HL-60 (cell line): ENCODE results near the gene ITGB5.

ENCODE experiments used
- DNase-seq, 2 experiments: peaks; one replicate each; pipeline ENCODE4 v3.0.0-alpha.2; 2010 to 2020; ENCODE audit warnings: low read depth in 1 of 2, low spot score in 1 of 2
- H3K27ac ChIP-seq: fragments of 250-450 bp; sonication (Bioruptor Pico); replicated peaks from 2 replicates; pipeline ENCODE4 v1.5.1; 2020; ENCODE audit warnings: mild to moderate bottlenecking, moderate library complexity
- H3K27me3 ChIP-seq: fragments of 250-450 bp; sonication (Bioruptor Pico); 2 replicates; pipeline ENCODE4 v1.5.1; 2021; ENCODE audit warnings: mild to moderate bottlenecking, moderate library complexity; ENCODE audit not compliant: insufficient read depth, poor library complexity, severe bottlenecking
- H3K4me3 ChIP-seq: replicated peaks from 2 replicates; pipeline ENCODE4 v1.5.1; 2011; ENCODE audit warnings: mild to moderate bottlenecking, control low read depth, low read length; ENCODE audit not compliant: insufficient read depth
- GABPA ChIP-seq: IDR thresholded peaks from 2 replicates; pipeline ENCODE4 v1.6.1; 2012; ENCODE audit warnings: low read depth
- POLR2AphosphoS5 ChIP-seq: IDR thresholded peaks from 2 replicates; pipeline ENCODE4 v1.6.1; 2012; ENCODE audit warnings: low read depth
- REST ChIP-seq: IDR thresholded peaks from 2 replicates; pipeline ENCODE4 v1.6.1; 2012; ENCODE audit warnings: low read depth; ENCODE audit not compliant: insufficient replicate concordance
- SPI1 ChIP-seq: IDR thresholded peaks from 2 replicates; pipeline ENCODE4 v1.6.1; 2012; ENCODE audit warnings: low read depth, mild to moderate bottlenecking, borderline replicate concordance
- TF ChIP-seq, protein P1 (sequence below): IDR thresholded peaks from one replicate; pipeline ENCODE4 v1.5.1; 2011; ENCODE audit warnings: low read length, control low read depth, inconsistent platforms; ENCODE audit not compliant: insufficient read depth

Gene ITGB5

DNA sequence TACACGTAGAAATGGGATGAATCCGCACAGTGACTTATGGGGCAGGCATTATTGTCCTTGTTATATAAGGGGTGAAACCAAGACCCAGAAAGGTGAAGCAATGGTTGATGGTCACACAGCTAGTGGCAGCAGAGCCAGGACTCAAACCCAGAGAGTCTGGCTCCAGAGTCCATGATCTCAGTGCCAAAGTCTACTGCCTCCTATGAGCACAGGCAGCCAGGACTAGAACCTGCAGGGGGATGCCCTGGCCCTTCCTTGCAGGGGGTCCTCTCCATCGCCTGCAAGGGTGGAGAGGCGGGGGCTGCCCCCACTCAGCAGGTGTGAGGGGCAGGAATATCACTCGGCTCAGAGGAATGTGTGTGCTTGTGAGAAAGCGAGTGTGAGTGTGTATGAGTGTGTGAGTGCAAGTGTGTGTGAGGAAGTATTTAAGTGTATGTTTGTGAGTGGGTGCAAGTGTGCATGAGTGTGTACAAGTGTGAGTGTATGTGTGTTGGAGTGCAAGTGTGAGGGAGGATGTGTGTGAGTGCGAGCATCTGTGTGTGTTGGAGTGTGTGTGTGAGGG is 112.2 kb downstream of the ITGB5 start:
- H3K4me3 ChIP-seq: no peak overlapping the region
- TF ChIP-seq, protein P1, sequence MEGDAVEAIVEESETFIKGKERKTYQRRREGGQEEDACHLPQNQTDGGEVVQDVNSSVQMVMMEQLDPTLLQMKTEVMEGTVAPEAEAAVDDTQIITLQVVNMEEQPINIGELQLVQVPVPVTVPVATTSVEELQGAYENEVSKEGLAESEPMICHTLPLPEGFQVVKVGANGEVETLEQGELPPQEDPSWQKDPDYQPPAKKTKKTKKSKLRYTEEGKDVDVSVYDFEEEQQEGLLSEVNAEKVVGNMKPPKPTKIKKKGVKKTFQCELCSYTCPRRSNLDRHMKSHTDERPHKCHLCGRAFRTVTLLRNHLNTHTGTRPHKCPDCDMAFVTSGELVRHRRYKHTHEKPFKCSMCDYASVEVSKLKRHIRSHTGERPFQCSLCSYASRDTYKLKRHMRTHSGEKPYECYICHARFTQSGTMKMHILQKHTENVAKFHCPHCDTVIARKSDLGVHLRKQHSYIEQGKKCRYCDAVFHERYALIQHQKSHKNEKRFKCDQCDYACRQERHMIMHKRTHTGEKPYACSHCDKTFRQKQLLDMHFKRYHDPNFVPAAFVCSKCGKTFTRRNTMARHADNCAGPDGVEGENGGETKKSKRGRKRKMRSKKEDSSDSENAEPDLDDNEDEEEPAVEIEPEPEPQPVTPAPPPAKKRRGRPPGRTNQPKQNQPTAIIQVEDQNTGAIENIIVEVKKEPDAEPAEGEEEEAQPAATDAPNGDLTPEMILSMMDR: no peak
- TF ChIP-seq REST (no peak), SPI1 (no peak), GABPA (no peak), POLR2AphosphoS5 (no peak)
- DNase-seq: no peak
- peaks cover 19% of the 10 kb centered on the region for H3K27me3 ChIP-seq
- H3K27ac ChIP-seq: no peak overlapping the region

- no peak for TF ChIP-seq REST
- no peak for TF ChIP-seq GABPA
- no peak for TF ChIP-seq POLR2AphosphoS5
- TF ChIP-seq, protein P1: no peak
- no peak for TF ChIP-seq SPI1
- Histone ChIP-seq H3K4me3 (no peak overlapping the region), H3K27ac (no peak overlapping the region), H3K27me3 (peaks cover 19% of the 10 kb centered on the region)
- no peak for DNase-seq
Measured at GRCh38 chr3:124774327-124774718, 112.8 kb downstream of the ITGB5 start.

DNA sequence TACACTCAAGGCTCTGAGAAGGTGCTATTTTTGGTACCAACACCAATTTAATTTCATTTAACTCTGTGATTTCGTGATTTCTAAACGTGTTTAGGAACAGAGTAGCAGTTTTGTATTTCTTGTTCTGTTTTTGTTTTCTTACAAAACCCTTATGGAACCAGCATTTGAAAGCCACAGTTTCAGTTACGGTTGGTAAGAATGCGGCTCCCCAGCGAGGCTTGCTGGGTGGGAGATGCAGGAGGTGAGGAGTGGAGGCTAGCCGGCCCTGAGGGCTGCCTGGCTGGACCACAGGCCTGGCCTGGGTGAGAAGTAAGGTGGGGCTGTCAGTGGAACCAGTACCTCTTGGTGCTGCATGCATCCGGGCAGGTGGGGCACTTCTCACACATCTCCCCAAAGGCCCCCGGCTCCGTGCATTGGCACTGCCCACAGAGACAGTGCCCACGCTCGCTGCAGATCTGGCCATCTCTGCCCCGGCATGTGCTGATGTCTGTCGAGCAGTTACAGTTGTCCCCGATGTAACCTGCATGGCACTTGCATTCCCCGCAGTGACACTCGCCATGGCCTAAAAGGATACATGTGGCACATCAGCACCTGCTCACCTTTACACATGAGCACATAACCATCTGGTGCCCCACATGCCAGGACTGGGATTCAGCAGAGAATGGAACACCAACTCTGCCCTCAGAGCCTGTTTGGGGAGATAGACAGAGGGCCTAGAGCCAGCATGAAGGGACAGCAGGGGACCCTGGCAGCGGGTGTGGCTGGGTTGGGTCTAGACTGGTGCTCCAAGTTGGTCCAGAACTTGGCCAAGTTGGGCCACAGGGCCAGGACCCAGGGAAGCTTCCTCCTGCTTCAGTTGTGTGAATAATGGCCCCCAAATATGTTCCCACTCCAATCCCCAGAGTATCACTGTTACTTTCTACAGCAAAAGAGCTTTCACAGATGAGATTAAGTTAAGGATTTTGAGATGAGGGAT is 113.5 kb downstream of the ITGB5 start:
- peaks cover 19% of the 10 kb centered on the region for H3K27me3 ChIP-seq
- TF ChIP-seq POLR2AphosphoS5 (no peak), SPI1 (no peak), REST (no peak), GABPA (no peak)
- TF ChIP-seq, protein P1: no peak
- H3K27ac ChIP-seq: no peak overlapping the region
- H3K4me3 ChIP-seq: no peak overlapping the region
- no peak for DNase-seq
